ENCODE measurements around the gene WDFY4. TPM values are rescaled to one million over a fixed set of nuclear protein-coding genes. Genes with fewer than 3 reads are reported as not detected.

WDFY4 gene
- total and polyA plus RNA-seq, 2 donors (not counting 3 experiments of a cell fraction or from before 2014, with no cell fraction given): 10.1 to 10.2 TPM

DNA sequence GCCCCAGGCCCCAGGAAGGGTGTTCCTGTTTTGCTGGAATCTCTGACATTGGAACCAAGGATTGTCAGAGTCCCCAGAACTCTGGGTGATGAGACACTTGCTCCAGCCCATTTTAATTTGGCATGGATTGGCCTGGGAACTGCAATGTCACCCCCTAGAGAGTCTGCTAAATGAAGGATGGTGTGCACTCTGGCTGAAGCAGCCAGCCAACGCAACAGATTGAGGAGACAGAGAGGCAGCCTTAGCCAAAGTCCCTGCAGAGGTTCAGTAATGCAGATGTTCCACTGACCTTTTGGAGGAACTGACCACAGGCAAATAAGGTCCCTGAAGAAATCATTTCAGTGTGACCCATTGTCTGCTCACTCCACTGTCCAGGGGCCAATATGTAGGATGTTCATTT, 241.6 kb downstream of the WDFY4 start:
- Histone ChIP-seq H3K27me3 (ENCODE audit: control insufficient read depth in 2 of 2, insufficient read depth in 2 of 2, low read length in 2 of 2) (peaks cover 0 to under 1% of the 10 kb centered on the region in 2 experiments), H3K27ac (ENCODE audit: insufficient read depth, low read depth, low read length) (no peak overlapping the region), H3K9me3 (replicated peaks; ENCODE audit: control insufficient read depth, insufficient read depth, low read length) (no peaks in the 10 kb centered on the region), H4K20me1 (replicated peaks; ENCODE audit: control insufficient read depth, extremely low read depth, insufficient read depth, low read length) (no peaks in the 10 kb centered on the region), H3K36me3 (ENCODE audit: control insufficient read depth in 2 of 2, extremely low read depth in 1 of 2, insufficient read depth in 2 of 2, low read length in 2 of 2) (no peaks in the 10 kb centered on the region), H2AFZ (ENCODE audit: low read depth, low read length) (no peak overlapping the region), H3K9me1 (replicated peaks; ENCODE audit: control insufficient read depth, extremely low read depth, insufficient read depth, low read length) (no peaks in the 10 kb centered on the region), H3K4me1 (ENCODE audit: control insufficient read depth, extremely low read depth, insufficient read depth, low read length) (no peaks in the 10 kb centered on the region), H3K4me3 (replicated peaks in 1 of 3; ENCODE audit: insufficient read depth in 1 of 3, low read depth in 1 of 3, low read length in 3 of 3) (no peak overlapping the region), H3K79me2 (ENCODE audit: control insufficient read depth, insufficient read depth, low read length) (no peaks in the 10 kb centered on the region), H3K4me2 (ENCODE audit: insufficient read depth, low read length) (no peak overlapping the region), H3K9ac (replicated peaks; ENCODE audit: extremely low read depth, insufficient read depth, low read length) (no peak overlapping the region)
- ChIA-PET POLR2A (no interaction called here), CTCF (no interaction called here)
- intact Hi-C loops (cut with micrococcal nuclease): no loop called here
- dilution Hi-C loops (cut with MboI; ENCODE audit: extremely low pct_ligation_motif_present, low sequenced_read_pairs): no loop called here
- no TSS peak for BruUV-seq (replicated peaks)
- DNase-seq (ENCODE audit: low read depth, low spot score) (no peak), FAIRE-seq (no peak)
- no peak for TF ChIP-seq MYC (IDR thresholded peaks at IDR 0.05; ENCODE audit: low read depth, low read length)

GRCh38 chr10:48926764-48927540, 242.3 kb downstream of the WDFY4 start:
- Histone ChIP-seq H3K4me2 (ENCODE audit: insufficient read depth, low read length) (no peak overlapping the region), H3K27me3 (ENCODE audit: control insufficient read depth in 2 of 2, insufficient read depth in 2 of 2, low read length in 2 of 2) (no peaks in the 10 kb centered on the region), H3K4me3 (replicated peaks in 1 of 3; ENCODE audit: insufficient read depth in 1 of 3, low read depth in 1 of 3, low read length in 3 of 3) (no peak overlapping the region), H3K4me1 (ENCODE audit: control insufficient read depth, extremely low read depth, insufficient read depth, low read length) (no peaks in the 10 kb centered on the region), H3K9me3 (replicated peaks; ENCODE audit: control insufficient read depth, insufficient read depth, low read length) (no peaks in the 10 kb centered on the region), H3K9me1 (replicated peaks; ENCODE audit: control insufficient read depth, extremely low read depth, insufficient read depth, low read length) (no peaks in the 10 kb centered on the region), H3K79me2 (ENCODE audit: control insufficient read depth, insufficient read depth, low read length) (no peaks in the 10 kb centered on the region), H4K20me1 (replicated peaks; ENCODE audit: control insufficient read depth, extremely low read depth, insufficient read depth, low read length) (no peaks in the 10 kb centered on the region), H3K9ac (replicated peaks; ENCODE audit: extremely low read depth, insufficient read depth, low read length) (no peak overlapping the region), H3K27ac (ENCODE audit: insufficient read depth, low read depth, low read length) (no peak overlapping the region), H3K36me3 (ENCODE audit: control insufficient read depth in 2 of 2, extremely low read depth in 1 of 2, insufficient read depth in 2 of 2, low read length in 2 of 2) (no peaks in the 10 kb centered on the region), H2AFZ (ENCODE audit: low read depth, low read length) (no peak overlapping the region)
- ChIA-PET POLR2A (no interaction called here), CTCF (no interaction called here)
- dilution Hi-C loops (cut with MboI; ENCODE audit: extremely low pct_ligation_motif_present, low sequenced_read_pairs): no loop called here
- TF ChIP-seq POLR2A (IDR thresholded peaks at IDR 0.05; ENCODE audit: low read depth, low read length) (no peak), FOS (IDR thresholded peaks at IDR 0.05; ENCODE audit: borderline replicate concordance, insufficient read depth, low read length) (no peak), MAX (IDR thresholded peaks at IDR 0.05; ENCODE audit: insufficient read depth, insufficient read length) (no peak), POLR2AphosphoS5 (IDR thresholded peaks at IDR 0.05; ENCODE audit: insufficient read depth, low read depth, low read length) (no peak), CTCF (IDR thresholded peaks at IDR 0.05; ENCODE audit: extremely low read depth in 1 of 2, insufficient read depth in 1 of 2, low read depth in 1 of 2, low read length in 2 of 2) (no peak), EZH2 (IDR thresholded peaks at IDR 0.05; ENCODE audit: borderline replicate concordance, low read depth, low read length, severe bottlenecking) (no peak), GATA2 (IDR thresholded peaks at IDR 0.05; ENCODE audit: insufficient read depth, insufficient read length, low read depth, low read length) (no peak), JUN (IDR thresholded peaks at IDR 0.05; ENCODE audit: borderline replicate concordance, insufficient read depth, insufficient read length, low read depth) (no peak), MYC (IDR thresholded peaks at IDR 0.05; ENCODE audit: low read depth, low read length) (no peak)
- no TSS peak for BruUV-seq (replicated peaks)
- no peak for DNase-seq (ENCODE audit: low read depth, low spot score)
- intact Hi-C loops (cut with micrococcal nuclease): no loop called here
- FAIRE-seq: no peak
